ENCODE measurements around the gene ROCK2.

Gene ROCK2

GRCh38 chr2:11296401-11296800 lies 48.0 kb downstream of the ROCK2 start:
- TF ChIP-seq ZFX (IDR thresholded peaks at IDR 0.05) (no peak), CTCF (conservative IDR thresholded peaks at IDR 0.05) (no peak)
- no peak overlapping the region for H3K27ac ChIP-seq

GRCh38 chr2:11292464-11293255 lies 51.8 kb downstream of the ROCK2 start:
- H3K27ac ChIP-seq, result no peak overlapping the region
- TF ChIP-seq ZFX (IDR thresholded peaks at IDR 0.05) (no peak), CTCF (conservative IDR thresholded peaks at IDR 0.05) (no peak)

- no peak overlapping the region for H3K27ac ChIP-seq
- TF ChIP-seq CTCF (conservative IDR thresholded peaks at IDR 0.05) (no peak), ZFX (IDR thresholded peaks at IDR 0.05) (no peak)
Measured at GRCh38 chr2:11290713-11291112, 53.7 kb downstream of the ROCK2 start.

GRCh38 chr2:11290211-11290610 lies 54.2 kb downstream of the ROCK2 start:
- H3K27ac ChIP-seq, result no peak overlapping the region
- no peak for TF ChIP-seq ZFX (IDR thresholded peaks at IDR 0.05)
- no peak for TF ChIP-seq CTCF (conservative IDR thresholded peaks at IDR 0.05)

- no peak for TF ChIP-seq CTCF (conservative IDR thresholded peaks at IDR 0.05)
- TF ChIP-seq ZFX (IDR thresholded peaks at IDR 0.05), result no peak
- no peak overlapping the region for H3K27ac ChIP-seq
Measured at GRCh38 chr2:11288431-11288830, 56.0 kb downstream of the ROCK2 start.

- H3K27ac ChIP-seq, result no peak overlapping the region
- TF ChIP-seq ZFX (IDR thresholded peaks at IDR 0.05) (no peak), CTCF (conservative IDR thresholded peaks at IDR 0.05) (no peak)
Measured at GRCh38 chr2:11286749-11287148, 57.7 kb downstream of the ROCK2 start.

GRCh38 chr2:11286323-11286722 lies 58.1 kb downstream of the ROCK2 start:
- TF ChIP-seq CTCF (conservative IDR thresholded peaks at IDR 0.05), result no peak
- TF ChIP-seq ZFX (IDR thresholded peaks at IDR 0.05), result no peak
- H3K27ac ChIP-seq, result no peak overlapping the region

Data from C4-2B (cell line).